HepG2 (cell line): ENCODE results near the gene DDX17.

Source experiments
- CTCF ChIP-seq: sonication (generic); formaldehyde crosslinking; IDR thresholded peaks from 2 replicates; pipeline ENCODE4 v1.5.0; 2020; ENCODE audit warnings: mild to moderate bottlenecking, missing genetic modification reagents, moderate library complexity
- KDM1A ChIP-seq: IDR thresholded peaks from 2 replicates; pipeline ENCODE4 v1.6.1; 2016; ENCODE audit warnings: missing compliant biosample characterization
- NFE2L2 ChIP-seq: fragments of 150-350 bp; IDR thresholded peaks from 2 replicates; pipeline ENCODE4 v1.6.1; 2014; ENCODE audit warnings: low read length
- POLR2A ChIP-seq, 2 experiments: IDR thresholded peaks; 2 replicates each; pipeline ENCODE4 v1.6.1; 2011; ENCODE audit warnings: low read depth in 2 of 2, low read length in 2 of 2, mild to moderate bottlenecking in 1 of 2, moderate library complexity in 1 of 2; ENCODE audit not compliant: insufficient read depth in 1 of 2
- ZNF232 ChIP-seq: sonication (generic); formaldehyde crosslinking; IDR thresholded peaks from 2 replicates; pipeline ENCODE4 v1.4.0; 2020; ENCODE audit warnings: missing genetic modification reagents, borderline replicate concordance
- ZNF256 ChIP-seq: sonication (generic); formaldehyde crosslinking; conservative IDR thresholded peaks from 2 replicates; pipeline ENCODE4 v1.4.0; 2020; ENCODE audit warnings: missing genetic modification reagents
- ZNF543 ChIP-seq: sonication (generic); formaldehyde crosslinking; IDR thresholded peaks from 2 replicates; pipeline ENCODE4 v1.4.0; 2020; ENCODE audit warnings: mild to moderate bottlenecking, missing genetic modification reagents
- TF ChIP-seq, protein P1 (sequence below): sonication (generic); formaldehyde crosslinking; IDR thresholded peaks from 2 replicates; pipeline ENCODE4 v1.8.0; 2022; ENCODE audit warnings: mild to moderate bottlenecking, missing genetic modification reagents
- TF ChIP-seq, protein P2 (sequence below): sonication (generic); formaldehyde crosslinking; IDR thresholded peaks from 2 replicates; pipeline ENCODE4 v1.5.1; 2020; ENCODE audit warnings: missing genetic modification reagents, mild to moderate bottlenecking, borderline replicate concordance

DNA sequence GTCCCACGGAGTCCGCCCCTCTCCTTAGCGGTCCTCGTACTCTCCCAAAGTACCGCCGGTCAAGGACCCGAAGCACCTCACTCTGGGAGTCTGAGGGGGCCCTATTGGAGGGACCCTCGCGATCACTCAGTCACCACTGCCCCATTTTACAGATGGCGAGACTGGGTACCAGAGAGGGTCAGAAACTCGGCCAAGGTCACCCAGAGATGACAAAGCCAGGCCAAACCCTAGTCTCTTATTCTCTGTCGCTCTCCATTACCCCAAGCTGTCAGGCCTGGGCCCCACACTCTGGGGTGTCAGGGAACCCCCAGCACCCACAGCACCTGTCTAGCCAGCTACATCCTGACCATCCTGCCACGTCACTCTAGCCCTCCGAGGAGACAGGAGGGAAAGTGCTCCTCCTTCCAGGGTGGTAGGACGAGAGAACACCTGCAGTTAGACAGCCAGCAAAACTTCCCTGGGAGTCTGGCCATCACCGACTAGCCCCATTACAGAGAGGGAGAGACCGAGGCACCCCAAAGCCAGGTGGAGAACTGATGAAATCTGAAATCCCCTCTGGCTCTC lies 49.8 kb downstream of the DDX17 start:
- no peak for TF ChIP-seq NFE2L2
- TF ChIP-seq ZNF232 (CRISPR knock-in tag) = no peak
- TF ChIP-seq, protein P1, sequence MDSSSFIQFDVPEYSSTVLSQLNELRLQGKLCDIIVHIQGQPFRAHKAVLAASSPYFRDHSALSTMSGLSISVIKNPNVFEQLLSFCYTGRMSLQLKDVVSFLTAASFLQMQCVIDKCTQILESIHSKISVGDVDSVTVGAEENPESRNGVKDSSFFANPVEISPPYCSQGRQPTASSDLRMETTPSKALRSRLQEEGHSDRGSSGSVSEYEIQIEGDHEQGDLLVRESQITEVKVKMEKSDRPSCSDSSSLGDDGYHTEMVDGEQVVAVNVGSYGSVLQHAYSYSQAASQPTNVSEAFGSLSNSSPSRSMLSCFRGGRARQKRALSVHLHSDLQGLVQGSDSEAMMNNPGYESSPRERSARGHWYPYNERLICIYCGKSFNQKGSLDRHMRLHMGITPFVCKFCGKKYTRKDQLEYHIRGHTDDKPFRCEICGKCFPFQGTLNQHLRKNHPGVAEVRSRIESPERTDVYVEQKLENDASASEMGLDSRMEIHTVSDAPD = no peak
- no peak for TF ChIP-seq KDM1A
- no peak for TF ChIP-seq POLR2A (IDR thresholded peaks at IDR 0.05; ENCODE audit: insufficient read depth in 1 of 2, low read depth in 2 of 2, low read length in 2 of 2)
- no peak for TF ChIP-seq CTCF (CRISPR knock-in tag)
- no peak for TF ChIP-seq ZNF256 (CRISPR knock-in tag)
- TF ChIP-seq ZNF543 = no peak
- TF ChIP-seq, protein P2, sequence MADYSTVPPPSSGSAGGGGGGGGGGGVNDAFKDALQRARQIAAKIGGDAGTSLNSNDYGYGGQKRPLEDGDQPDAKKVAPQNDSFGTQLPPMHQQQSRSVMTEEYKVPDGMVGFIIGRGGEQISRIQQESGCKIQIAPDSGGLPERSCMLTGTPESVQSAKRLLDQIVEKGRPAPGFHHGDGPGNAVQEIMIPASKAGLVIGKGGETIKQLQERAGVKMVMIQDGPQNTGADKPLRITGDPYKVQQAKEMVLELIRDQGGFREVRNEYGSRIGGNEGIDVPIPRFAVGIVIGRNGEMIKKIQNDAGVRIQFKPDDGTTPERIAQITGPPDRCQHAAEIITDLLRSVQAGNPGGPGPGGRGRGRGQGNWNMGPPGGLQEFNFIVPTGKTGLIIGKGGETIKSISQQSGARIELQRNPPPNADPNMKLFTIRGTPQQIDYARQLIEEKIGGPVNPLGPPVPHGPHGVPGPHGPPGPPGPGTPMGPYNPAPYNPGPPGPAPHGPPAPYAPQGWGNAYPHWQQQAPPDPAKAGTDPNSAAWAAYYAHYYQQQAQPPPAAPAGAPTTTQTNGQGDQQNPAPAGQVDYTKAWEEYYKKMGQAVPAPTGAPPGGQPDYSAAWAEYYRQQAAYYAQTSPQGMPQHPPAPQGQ (CRISPR knock-in tag) = no peak
